K562 (cell line): ENCODE results near the gene LRP2. TPM values are rescaled to one million over a fixed set of nuclear protein-coding genes. Genes with fewer than 3 reads are reported as not detected.

Experiments used
- ADNP ChIP-seq: fragments of 200-800 bp; sonication (Bioruptor generic); IDR thresholded peaks from 2 replicates; pipeline ENCODE4 v1.6.1; 2016; ENCODE audit warnings: missing genetic modification characterization, missing compliant biosample characterization
- CAMTA2 ChIP-seq: fragments of 250-450 bp; sonication (Bioruptor Pico); conservative IDR thresholded peaks from 2 replicates; pipeline ENCODE4 v1.5.1; 2022
- GABPB1 ChIP-seq: sonication (generic); formaldehyde crosslinking; IDR thresholded peaks from 2 replicates; pipeline ENCODE4 v1.8.0; 2022; ENCODE audit warnings: mild to moderate bottlenecking, missing genetic modification reagents
- HNRNPL ChIP-seq: fragments of 200-400 bp; formaldehyde crosslinking; IDR thresholded peaks from 2 replicates; pipeline ENCODE4 v1.6.1; 2017; ENCODE audit warnings: low read depth, mild to moderate bottlenecking, low read length
- KDM1A ChIP-seq, 2 experiments: fragments of 450-650 bp; IDR thresholded peaks; 2 replicates each; pipeline ENCODE4 v1.6.1; 2016; ENCODE audit warnings: mild to moderate bottlenecking in 2 of 2
- KDM4B ChIP-seq, 2 experiments: fragments of 450-650 bp in 1 of 2; sonication (generic) in 1 of 2; IDR thresholded peaks; 2 replicates each; pipeline ENCODE4 v1.6.1; 2016 to 2017; ENCODE audit warnings: borderline replicate concordance in 2 of 2, antibody characterized with exemption in 1 of 2, low read depth in 1 of 2, mild to moderate bottlenecking in 1 of 2
- KDM5B ChIP-seq: fragments of 200-600 bp; sonication (generic); IDR thresholded peaks from 2 replicates; pipeline ENCODE4 v1.6.1; 2012; ENCODE audit warnings: low read depth, mild to moderate bottlenecking, moderate library complexity, low read length, control low read depth, inconsistent platforms; ENCODE audit not compliant: insufficient replicate concordance
- KLF16 ChIP-seq: IDR thresholded peaks from 2 replicates; pipeline ENCODE4 v1.6.1; 2016; ENCODE audit warnings: antibody characterized with exemption
- MBD1 ChIP-seq: fragments of 250-450 bp; sonication (Bioruptor Pico); IDR thresholded peaks from 2 replicates; pipeline ENCODE4 v1.8.0; 2022; ENCODE audit warnings: inconsistent platforms
- MLX ChIP-seq, 2 experiments: fragments of 450-650 bp in 1 of 2; sonication (generic) in 1 of 2; formaldehyde crosslinking; conservative IDR thresholded peaks; 2 replicates each; pipeline versions ENCODE4 v1.4.0 to v1.8.1; 2020 to 2022; ENCODE audit warnings: mild to moderate bottlenecking in 1 of 2, missing genetic modification reagents in 1 of 2
- SP1 ChIP-seq: sonication (generic); formaldehyde crosslinking; IDR thresholded peaks from 2 replicates; pipeline ENCODE4 v1.8.1; 2022; ENCODE audit warnings: mild to moderate bottlenecking, missing genetic modification reagents
- SUPT5H ChIP-seq: fragments of 450-650 bp; IDR thresholded peaks from 2 replicates; pipeline ENCODE4 v1.6.1; 2016
- TCF15 ChIP-seq: fragments of 250-450 bp; sonication (Bioruptor Pico); IDR thresholded peaks from 2 replicates; pipeline ENCODE4 v1.8.0; 2022; ENCODE audit warnings: moderate library complexity, mild to moderate bottlenecking, inconsistent platforms
- XRCC4 ChIP-seq: IDR thresholded peaks from one replicate; pipeline ENCODE4 v1.6.1; 2011; ENCODE audit not compliant: insufficient read depth, insufficient read length; ENCODE audit errors: extremely low read depth
- ZBTB1 ChIP-seq: sonication (generic); formaldehyde crosslinking; IDR thresholded peaks from 2 replicates; pipeline ENCODE4 v1.8.1; 2023; ENCODE audit warnings: missing genetic modification reagents, low read depth, mild to moderate bottlenecking, borderline replicate concordance
- ZNF3 ChIP-seq: fragments of 250-450 bp; sonication (Bioruptor Pico); IDR thresholded peaks from 2 replicates; pipeline ENCODE4 v1.5.0; 2021; ENCODE audit warnings: mild to moderate bottlenecking, moderate library complexity
- ZNF583 ChIP-seq: fragments of 250-450 bp; sonication (Bioruptor Pico); IDR thresholded peaks from 2 replicates; pipeline ENCODE4 v1.4.0; 2020
- ZNF655 ChIP-seq: fragments of 250-450 bp; sonication (Bioruptor Pico); IDR thresholded peaks from 2 replicates; pipeline ENCODE4 v1.5.0; 2021
- ZNF766 ChIP-seq: fragments of 200-800 bp; sonication (Bioruptor generic); conservative IDR thresholded peaks from 2 replicates; pipeline ENCODE4 v1.6.1; 2016; ENCODE audit warnings: missing genetic modification characterization, missing compliant biosample characterization
- polyA plus RNA-seq, 8 experiments: library from polyadenylated mRNA; depleted of rRNA in 4 of 8; stranded (reverse) in 5 of 8; unstranded in 3 of 8; fragments of >200 nt; fragmentation: Nextera tagmentation in 2 of 8; fragmentation: Illumina TruSeq in 1 of 8; extraction: Ambion mirVana in 2 of 8; extraction: Trizol in 1 of 8; gene quantifications; 2 replicates each; pipeline versions ENCODE4 v1.2.1 to v1.2.3, GENCODE V29; 2011 to 2014; ENCODE audit warnings: inconsistent platforms in 1 of 8, missing spikeins in 1 of 8
- total RNA-seq, 7 experiments: library from RNA; depleted of rRNA in 6 of 7; stranded (reverse); fragments of >200 nt in 6 of 7; fragmentation: Illumina TruSeq in 2 of 7; extraction: Trizol in 2 of 7; gene quantifications; 2 replicates each; pipeline versions ENCODE4 v1.2.1 to v1.2.3, GENCODE V29; 2011 to 2021; ENCODE audit warnings: low replicate concordance in 1 of 7

Gene LRP2
- total and polyA plus RNA-seq, 9 of the 15 experiments (the other 6 are each of a cell fraction or from before 2014, with no cell fraction given): 0.04 to 0.18 (median 0.11) TPM; not detected in 1

GRCh38 chr2:169190197-169190775 is 172.0 kb downstream of the LRP2 start (continued):
- TF ChIP-seq ZNF766 (no peak), ZBTB1 (CRISPR knock-in tag) (no peak), KDM1A (IDR thresholded peaks at IDR 0.05) (peak in 1 of 2 experiments; percentile 51; a peak in 1 of 4 replicates), KLF16 (peak; percentile 28; the same call in 1 of the 2 replicates), SUPT5H (no peak), ADNP (tag) (0 out of 2 replicates have a peak, but pooled peaks have one; percentile 26), SP1 (CRISPR knock-in tag) (no peak), KDM4B (IDR thresholded peaks at IDR 0.05; ENCODE audit: borderline replicate concordance in 2 of 2, low read depth in 1 of 2) (no peak), ZNF3 (CRISPR knock-in tag) (no peak), MLX (CRISPR knock-in tag; conservative IDR thresholded peaks at IDR 0.05) (no peak), XRCC4 (no peak), KDM5B (no peak), ZNF655 (CRISPR knock-in tag) (no peak), TCF15 (CRISPR knock-in tag) (no peak), CAMTA2 (CRISPR knock-in tag) (no peak), GABPB1 (CRISPR knock-in tag) (no peak), MBD1 (no peak), HNRNPL (no peak), ZNF583 (CRISPR knock-in tag) (no peak)
